ENCODE results near the gene INPP4A. TPM values are rescaled to one million over a fixed set of nuclear protein-coding genes. Genes with fewer than 3 reads are reported as not detected.

The INPP4A gene
- polyA plus RNA-seq, 1 donor, result 12.5 TPM

- no peak for DNase-seq
These were observed 52.3 kb downstream of the INPP4A start for GRCh38 chr2:98496750-98497493.

- no peak for DNase-seq
These were observed 54.2 kb downstream of the INPP4A start for GRCh38 chr2:98498703-98499440.

- DNase-seq, result no peak
These were observed 55.9 kb downstream of the INPP4A start for GRCh38 chr2:98500561-98500960.

GRCh38 chr2:98501223-98501622, 56.6 kb downstream of the INPP4A start:
- DNase-seq, result no peak

GRCh38 chr2:98501876-98502275, 57.2 kb downstream of the INPP4A start:
- no peak for DNase-seq

GRCh38 chr2:98502556-98503335, 58.1 kb downstream of the INPP4A start:
- DNase-seq, result no peak

- no peak for DNase-seq
These were observed 58.9 kb downstream of the INPP4A start for GRCh38 chr2:98503481-98504105.

GRCh38 chr2:98504381-98505109, 59.9 kb downstream of the INPP4A start:
- no peak for DNase-seq

GRCh38 chr2:98505311-98505808, 60.7 kb downstream of the INPP4A start:
- no peak for DNase-seq

GRCh38 chr2:98505971-98506664, 61.5 kb downstream of the INPP4A start:
- DNase-seq, result no peak

- DNase-seq, result no peak
These were observed 62.2 kb downstream of the INPP4A start for GRCh38 chr2:98506881-98507280.

GRCh38 chr2:98507461-98507860, 62.8 kb downstream of the INPP4A start:
- no peak for DNase-seq

- DNase-seq, result no peak
These were observed 63.4 kb downstream of the INPP4A start for GRCh38 chr2:98507891-98508708.

GRCh38 chr2:98508709-98509066, 64.0 kb downstream of the INPP4A start:
- no peak for DNase-seq

- no peak for DNase-seq
These were observed 65.1 kb downstream of the INPP4A start for GRCh38 chr2:98509542-98510321.

- no peak for DNase-seq
These were observed 65.6 kb downstream of the INPP4A start for GRCh38 chr2:98510322-98510662.

GRCh38 chr2:98511981-98512380, 67.3 kb downstream of the INPP4A start:
- DNase-seq, result no peak

- no peak for DNase-seq
These were observed 68.0 kb downstream of the INPP4A start for GRCh38 chr2:98512699-98513098.

- DNase-seq, result no peak
These were observed 69.5 kb downstream of the INPP4A start for GRCh38 chr2:98514096-98514639.
